IMR-90 (cell line): Measurements from ENCODE around the gene BDH1.

Experiments used
- BHLHE40 ChIP-seq: fragments of 150-350 bp; IDR thresholded peaks from 2 replicates; pipeline ENCODE4 v1.6.1; 2016; ENCODE audit warnings: mild to moderate bottlenecking, low read depth, low read length
- CEBPB ChIP-seq: IDR thresholded peaks from 2 replicates; pipeline ENCODE4 v1.6.1; 2012; ENCODE audit warnings: low read depth, low read length, improper control_type of control experiment
- MXI1 ChIP-seq: IDR thresholded peaks from 2 replicates; pipeline ENCODE4 v1.6.1; 2012; ENCODE audit warnings: low read depth, mild to moderate bottlenecking, low read length, moderate library complexity, borderline replicate concordance
- NFE2L2 ChIP-seq: fragments of 150-350 bp; IDR thresholded peaks from 2 replicates; pipeline ENCODE4 v1.6.1; 2016; ENCODE audit warnings: low read depth, mild to moderate bottlenecking, low read length
- POLR2A ChIP-seq: IDR thresholded peaks from 2 replicates; pipeline ENCODE4 v1.6.1; 2012; ENCODE audit warnings: mild to moderate bottlenecking, low read depth, low read length
- RAD21 ChIP-seq: IDR thresholded peaks from 2 replicates; pipeline ENCODE4 v1.6.1; 2012; ENCODE audit warnings: low read length, improper control_type of control experiment
- RCOR1 ChIP-seq: IDR thresholded peaks from 2 replicates; pipeline ENCODE4 v1.6.1; 2012; ENCODE audit warnings: mild to moderate bottlenecking, low read length, improper control_type of control experiment; ENCODE audit not compliant: insufficient replicate concordance
- TF ChIP-seq, protein P1 (sequence below): conservative IDR thresholded peaks from 2 replicates; pipeline ENCODE4 v1.5.1; 2012; ENCODE audit warnings: mild to moderate bottlenecking, low read depth, low read length, improper control_type of control experiment

GRCh38 chr3:197518881-197519421 is 36.8 kb downstream of the BDH1 start:
- TF ChIP-seq, protein P1, sequence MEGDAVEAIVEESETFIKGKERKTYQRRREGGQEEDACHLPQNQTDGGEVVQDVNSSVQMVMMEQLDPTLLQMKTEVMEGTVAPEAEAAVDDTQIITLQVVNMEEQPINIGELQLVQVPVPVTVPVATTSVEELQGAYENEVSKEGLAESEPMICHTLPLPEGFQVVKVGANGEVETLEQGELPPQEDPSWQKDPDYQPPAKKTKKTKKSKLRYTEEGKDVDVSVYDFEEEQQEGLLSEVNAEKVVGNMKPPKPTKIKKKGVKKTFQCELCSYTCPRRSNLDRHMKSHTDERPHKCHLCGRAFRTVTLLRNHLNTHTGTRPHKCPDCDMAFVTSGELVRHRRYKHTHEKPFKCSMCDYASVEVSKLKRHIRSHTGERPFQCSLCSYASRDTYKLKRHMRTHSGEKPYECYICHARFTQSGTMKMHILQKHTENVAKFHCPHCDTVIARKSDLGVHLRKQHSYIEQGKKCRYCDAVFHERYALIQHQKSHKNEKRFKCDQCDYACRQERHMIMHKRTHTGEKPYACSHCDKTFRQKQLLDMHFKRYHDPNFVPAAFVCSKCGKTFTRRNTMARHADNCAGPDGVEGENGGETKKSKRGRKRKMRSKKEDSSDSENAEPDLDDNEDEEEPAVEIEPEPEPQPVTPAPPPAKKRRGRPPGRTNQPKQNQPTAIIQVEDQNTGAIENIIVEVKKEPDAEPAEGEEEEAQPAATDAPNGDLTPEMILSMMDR: no peak
- TF ChIP-seq BHLHE40 (no peak), POLR2A (no peak), RAD21 (no peak), CEBPB (no peak), NFE2L2 (no peak), RCOR1 (no peak), MXI1 (no peak)
